HFF-Myc (cell line): Measurements from ENCODE around the gene TERF2IP.
A peak's percentile ranks its signal among the peaks of the same experiment; 100 is the strongest.

Experiments used
- DNase-seq: peaks from one replicate; pipeline ENCODE4 v3.0.0-alpha.2; 2011; ENCODE audit warnings: low read depth; ENCODE audit errors: extremely low read depth
- H3K4me3 ChIP-seq: replicated peaks from 2 replicates; pipeline ENCODE4 v1.5.1; 2011; ENCODE audit warnings: low read depth, mild to moderate bottlenecking, control low read depth, low read length
- CTCF ChIP-seq: IDR thresholded peaks from 2 replicates; pipeline ENCODE4 v1.5.1; 2012; ENCODE audit warnings: mild to moderate bottlenecking, low read depth, low read length, control low read depth; ENCODE audit errors: missing control alignments

Gene TERF2IP

GRCh38 chr16:75635036-75635435, 12.5 kb upstream of the TERF2IP start:
- DNase-seq: no peak
- no peak for TF ChIP-seq CTCF
- H3K4me3 ChIP-seq: no peak overlapping the region

- no peak overlapping the region for H3K4me3 ChIP-seq
- TF ChIP-seq CTCF: no peak
- no peak for DNase-seq
Observed at GRCh38 chr16:75640598-75640997, 7.0 kb upstream of the TERF2IP start.

- peak overlapping the region; percentile 98; the same call in 1 of the 2 replicates for H3K4me3 ChIP-seq
- TF ChIP-seq CTCF: no peak
- DNase-seq: no peak
Observed at GRCh38 chr16:75644240-75645012, 3.1 kb upstream of the TERF2IP start.

GRCh38 chr16:75647112-75647491, 471 bp upstream of the TERF2IP start:
- TF ChIP-seq CTCF: no peak
- no peak for DNase-seq
- peak overlapping the region; percentile 98 for H3K4me3 ChIP-seq

- TF ChIP-seq CTCF: no peak
- peak overlapping the region; percentile 98 for H3K4me3 ChIP-seq
- peak; percentile 54 for DNase-seq
Observed at GRCh38 chr16:75648265-75649076, 898 bp downstream of the TERF2IP start.

GRCh38 chr16:75653922-75654321, 6.3 kb downstream of the TERF2IP start:
- TF ChIP-seq CTCF: no peak
- H3K4me3 ChIP-seq: no peak overlapping the region
- peak; percentile 41 for DNase-seq
